Spleen (tissue), 11 donors: Measurements from ENCODE around the gene FAM177B. TPM values are rescaled to one million over a fixed set of nuclear protein-coding genes. Genes with fewer than 3 reads are reported as not detected.

ENCODE experiments used
- DNase-seq: peaks from one replicate; pipeline ENCODE4 v3.0.0-alpha.2; 2020
- H3K27ac ChIP-seq, 8 donors: fragments of 200-600 bp; sonication (generic) in 7 of 8; 1 replicate in 4 of 8; 2 replicates in 4 of 8; pipeline versions ENCODE4 v1.5.0 to v1.8.0; 2016 to 2021; ENCODE audit warnings: inconsistent platforms in 4 of 8, mild to moderate bottlenecking in 4 of 8, moderate library complexity in 1 of 8
- H3K27me3 ChIP-seq, 7 donors: fragments of 200-600 bp; sonication (generic) in 6 of 7; replicated peaks in 1 of 7; 1 replicate in 4 of 7; 2 replicates in 3 of 7; pipeline versions ENCODE4 v1.5.0 to v1.8.0; 2016 to 2021; ENCODE audit warnings: inconsistent platforms in 3 of 7, mild to moderate bottlenecking in 1 of 7
- H3K36me3 ChIP-seq, 6 donors: fragments of 200-600 bp; sonication (generic) in 5 of 6; 1 replicate in 4 of 6; 2 replicates in 2 of 6; pipeline versions ENCODE4 v1.5.0 to v1.8.0; 2016 to 2021; ENCODE audit warnings: inconsistent platforms in 2 of 6
- H3K4me1 ChIP-seq, 6 donors: fragments of 200-600 bp; sonication (generic) in 5 of 6; 1 replicate in 3 of 6; 2 replicates in 3 of 6; pipeline versions ENCODE4 v1.5.0 to v1.8.0; 2016 to 2021; ENCODE audit warnings: inconsistent platforms in 3 of 6
- H3K4me3 ChIP-seq, 8 donors: fragments of 200-600 bp; sonication (generic) in 7 of 8; 1 replicate in 4 of 8; 2 replicates in 4 of 8; pipeline versions ENCODE4 v1.5.0 to v1.8.0; 2016 to 2021; ENCODE audit warnings: inconsistent platforms in 4 of 8, mild to moderate bottlenecking in 4 of 8, moderate library complexity in 2 of 8
- H3K9me3 ChIP-seq, 8 donors: fragments of 200-600 bp; sonication (generic) in 7 of 8; 1 replicate in 4 of 8; 2 replicates in 4 of 8; pipeline versions ENCODE4 v1.5.0 to v1.8.0; 2016 to 2021; ENCODE audit warnings: inconsistent platforms in 4 of 8
- CTCF ChIP-seq, 11 experiments: fragments of 200-600 bp in 7 of 11; fragments of 450-650 bp in 4 of 11; sonication (generic) in 4 of 11; IDR thresholded peaks in 8 of 11; conservative IDR thresholded peaks in 3 of 11; 1 replicate in 7 of 11; 2 replicates in 4 of 11; pipeline versions ENCODE4 v1.4.0 to v1.8.0; 2016 to 2021; ENCODE audit warnings: antibody characterized with exemption in 11 of 11, inconsistent platforms in 4 of 11, mild to moderate bottlenecking in 1 of 11
- POLR2A ChIP-seq, 3 donors: fragments of 450-650 bp; IDR thresholded peaks; one replicate each; pipeline ENCODE4 v1.5.1; 2017; ENCODE audit warnings: antibody characterized with exemption in 3 of 3, mild to moderate bottlenecking in 1 of 3
- POLR2AphosphoS5 ChIP-seq, 3 donors: sonication (generic); formaldehyde crosslinking; IDR thresholded peaks; one replicate each; pipeline ENCODE4 v1.5.1; 2017; ENCODE audit warnings: antibody characterized with exemption in 3 of 3
- WGBS, 5 donors: extraction: QIAGEN DNeasy Blood & Tissue Kit in 3 of 5; methylation state at CpG; one replicate each; pipeline versions ENCODE4 v1.1.5 to v1.1.7; 2013 to 2018; 5-methylcytosine and 5-hydroxymethylcytosine counted together
- intact Hi-C: fragments of 100-400 bp; cut with DNase I; formaldehyde crosslinking; loops from one replicate; pipeline ENCODE4 v1.15.0; 2023; ENCODE audit warnings: low total_unique reads
- polyA plus RNA-seq, 3 donors: library from polyadenylated mRNA; stranded (reverse); fragments of 200-250 nt; gene quantifications; one replicate each; pipeline ENCODE4 v1.2.1, GENCODE V29; 2013
- total RNA-seq, 7 donors: library from RNA; depleted of rRNA in 3 of 7; stranded (reverse); fragments of >200 nt in 3 of 7; fragmentation: NEBNext Ultra II Directional in 4 of 7; extraction: Animal tissue kit (Norgen Biotek cat#: 25700) in 4 of 7; gene quantifications; one replicate each; pipeline versions ENCODE4 v1.1.0 to v1.2.1, GENCODE V29; 2016 to 2021
- donor health status: healthy with polysubstance abuse.
- donor health status: DM: no; HTN: no; CAD: no; lungs with moderate emphysema.
- donor health status: DM: no; HTN: no; CAD: no.
- donor health status: Bipolar disorder and iron deficiency.
- donor health status: healthy.
- donor health status: DM: no; HTN: no; CAD: no.
- donor health status: DM: yes; HTN: yes; CAD: no.

FAM177B gene
- total and polyA plus RNA-seq, 10 donors, result 0.91 to 19.1 (median 6.8) TPM

GRCh38 chr1:222787729-222788128, 50.7 kb downstream of the FAM177B start:
- DNase-seq, result no peak
- Histone ChIP-seq H3K36me3 (no peaks in the 10 kb centered on the region), H3K27me3 (no peaks in the 10 kb centered on the region), H3K27ac (no peak overlapping the region), H3K4me1 (peaks cover 0 to 28% (median 0%) of the 10 kb centered on the region in 6 donors), H3K4me3 (no peak overlapping the region), H3K9me3 (peaks cover 0 to 15% (median 12%) of the 10 kb centered on the region in 8 donors)
- WGBS, 5 donors, result 74 to 84% (median 78%) methylated on average over 4 of the region's 4 CpGs
- intact Hi-C loops, result no loop called here
- TF ChIP-seq POLR2A (IDR thresholded peaks at IDR 0.05) (no peak), CTCF (IDR thresholded peaks at IDR 0.05 in 8 of 11, conservative IDR thresholded peaks at IDR 0.05 in 3 of 11) (no peak), POLR2AphosphoS5 (IDR thresholded peaks at IDR 0.05) (no peak)

GRCh38 chr1:222788402-222789156, 51.6 kb downstream of the FAM177B start:
- TF ChIP-seq CTCF (IDR thresholded peaks at IDR 0.05 in 8 of 11, conservative IDR thresholded peaks at IDR 0.05 in 3 of 11), result no peak
- DNase-seq, result no peak
- H3K4me3 ChIP-seq, result no peak overlapping the region
- no peaks in the 10 kb centered on the region for H3K36me3 ChIP-seq
- H3K9me3 ChIP-seq, result peaks cover 0 to 15% (median 12%) of the 10 kb centered on the region in 8 donors
- H3K27me3 ChIP-seq, result no peaks in the 10 kb centered on the region
- no peak overlapping the region for H3K27ac ChIP-seq
- intact Hi-C loops, result no loop called here
- WGBS, 5 donors, result 63 to 75% (median 73%) methylated on average over 3 of the region's 3 CpGs
- H3K4me1 ChIP-seq, result peaks cover 0 to 31% (median 0%) of the 10 kb centered on the region in 6 donors

GRCh38 chr1:222790115-222790514, 53.1 kb downstream of the FAM177B start:
- no peak overlapping the region for H3K27ac ChIP-seq
- TF ChIP-seq CTCF (IDR thresholded peaks at IDR 0.05 in 8 of 11, conservative IDR thresholded peaks at IDR 0.05 in 3 of 11), result no peak
- TF ChIP-seq POLR2A (IDR thresholded peaks at IDR 0.05), result no peak
- TF ChIP-seq POLR2AphosphoS5 (IDR thresholded peaks at IDR 0.05), result no peak
- WGBS, 5 donors, result 70 to 86% (median 73%) methylated on average over 2 of the region's 2 CpGs

GRCh38 chr1:222790520-222790919, 53.5 kb downstream of the FAM177B start:
- WGBS, 5 donors, result 57 to 61% (median 59%) methylated on average over 4 of the region's 4 CpGs
- intact Hi-C loops, result no loop called here
- no peaks in the 10 kb centered on the region for H3K27me3 ChIP-seq

More at GRCh38 chr1:222790115-222790514, 53.1 kb downstream of the FAM177B start:
- peaks cover 0 to 24% (median 0%) of the 10 kb centered on the region in 6 donors for H3K4me1 ChIP-seq
- no peaks in the 10 kb centered on the region for H3K27me3 ChIP-seq
- no peak for DNase-seq
- peaks cover 0 to 15% (median 12%) of the 10 kb centered on the region in 8 donors for H3K9me3 ChIP-seq
- no peak overlapping the region for H3K4me3 ChIP-seq
- no peaks in the 10 kb centered on the region for H3K36me3 ChIP-seq
- intact Hi-C loops, result no loop called here

More at GRCh38 chr1:222790520-222790919, 53.5 kb downstream of the FAM177B start:
- Histone ChIP-seq H3K9me3 (peaks cover 0 to 15% (median 12%) of the 10 kb centered on the region in 8 donors), H3K36me3 (no peaks in the 10 kb centered on the region), H3K27ac (no peak overlapping the region), H3K4me1 (peaks cover 0 to 20% (median 0%) of the 10 kb centered on the region in 6 donors), H3K4me3 (no peak overlapping the region)
- no peak for DNase-seq
- TF ChIP-seq POLR2AphosphoS5 (IDR thresholded peaks at IDR 0.05), result no peak
- TF ChIP-seq POLR2A (IDR thresholded peaks at IDR 0.05), result no peak
- no peak for TF ChIP-seq CTCF (IDR thresholded peaks at IDR 0.05 in 8 of 11, conservative IDR thresholded peaks at IDR 0.05 in 3 of 11)
